ENCODE data around the gene CAPG.
"Not testable (repeated sequence)": the region's sequence is repeated elsewhere in the genome, so short reads cannot be mapped to it uniquely, and the experiment has no call there.

CAPG gene

DNA sequence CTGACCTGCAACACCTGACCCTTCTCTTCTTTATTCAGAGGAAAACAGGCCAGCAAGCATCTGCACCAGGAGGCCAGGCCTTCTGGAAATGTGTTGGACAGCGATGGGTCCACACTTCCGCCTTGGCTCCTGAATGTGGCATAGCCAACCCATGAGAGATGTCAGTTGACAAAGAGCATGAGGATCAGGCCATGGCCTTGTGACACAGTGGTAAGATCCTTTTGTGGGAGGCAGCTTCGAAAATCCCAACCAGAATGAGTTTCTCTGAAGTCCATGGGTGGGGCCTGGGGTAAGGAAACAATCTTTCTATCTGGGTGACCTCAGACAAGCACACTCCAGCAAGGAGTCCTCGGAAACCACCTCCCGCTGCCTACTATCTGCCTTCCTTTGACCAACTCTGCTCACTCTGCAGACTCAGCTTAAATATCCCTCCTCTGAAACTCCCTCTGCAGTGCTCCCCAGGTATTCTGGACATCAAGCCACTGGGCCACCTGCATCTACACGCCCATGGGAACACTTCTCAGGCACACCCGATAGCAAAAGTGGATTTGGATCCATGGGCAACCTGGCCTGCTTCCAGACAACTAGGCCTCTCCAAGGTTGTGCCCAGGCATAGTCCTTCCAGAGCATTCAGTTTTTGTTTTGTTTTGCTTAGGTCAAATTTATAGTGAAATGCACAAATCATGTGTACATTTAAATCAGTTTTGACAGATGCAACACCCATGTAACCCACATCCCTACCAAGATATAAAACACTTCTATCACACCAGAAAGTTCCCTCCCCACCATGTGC is 4.8 kb upstream of the CAPG start:
- TF ChIP-seq CTCF (IDR thresholded peaks at IDR 0.05; ENCODE audit: low read depth, low read length, missing control alignments): no peak
- H3K4me3 ChIP-seq (ENCODE audit: low read depth, low read length): no peak overlapping the region
- in situ Hi-C loops (cut with HindIII; ENCODE audit: low sequenced_read_pairs): no loop called here
- DNase-seq (ENCODE audit: low read depth): no peak

GRCh38 chr2:85414421-85414759 is 4.2 kb upstream of the CAPG start:
- DNase-seq (ENCODE audit: low read depth); in situ Hi-C loops (cut with HindIII; ENCODE audit: low sequenced_read_pairs); H3K4me3 ChIP-seq (ENCODE audit: low read depth, low read length): not testable (repeated sequence)

- peak overlapping the region; percentile 59 for H3K4me3 ChIP-seq (ENCODE audit: low read depth, low read length)
- TF ChIP-seq CTCF (IDR thresholded peaks at IDR 0.05; ENCODE audit: low read depth, low read length, missing control alignments): no peak
- DNase-seq (ENCODE audit: low read depth): no peak
- in situ Hi-C loops (cut with HindIII; ENCODE audit: low sequenced_read_pairs): no loop called here
Observed at GRCh38 chr2:85413592-85414420, 3.6 kb upstream of the CAPG start.

GRCh38 chr2:85411405-85411748 is 1.2 kb upstream of the CAPG start:
- in situ Hi-C loops (cut with HindIII; ENCODE audit: low sequenced_read_pairs): no loop called here
- DNase-seq (ENCODE audit: low read depth): no peak
- H3K4me3 ChIP-seq (ENCODE audit: low read depth, low read length): no peak overlapping the region
- TF ChIP-seq CTCF (IDR thresholded peaks at IDR 0.05; ENCODE audit: low read depth, low read length, missing control alignments): no peak

DNA sequence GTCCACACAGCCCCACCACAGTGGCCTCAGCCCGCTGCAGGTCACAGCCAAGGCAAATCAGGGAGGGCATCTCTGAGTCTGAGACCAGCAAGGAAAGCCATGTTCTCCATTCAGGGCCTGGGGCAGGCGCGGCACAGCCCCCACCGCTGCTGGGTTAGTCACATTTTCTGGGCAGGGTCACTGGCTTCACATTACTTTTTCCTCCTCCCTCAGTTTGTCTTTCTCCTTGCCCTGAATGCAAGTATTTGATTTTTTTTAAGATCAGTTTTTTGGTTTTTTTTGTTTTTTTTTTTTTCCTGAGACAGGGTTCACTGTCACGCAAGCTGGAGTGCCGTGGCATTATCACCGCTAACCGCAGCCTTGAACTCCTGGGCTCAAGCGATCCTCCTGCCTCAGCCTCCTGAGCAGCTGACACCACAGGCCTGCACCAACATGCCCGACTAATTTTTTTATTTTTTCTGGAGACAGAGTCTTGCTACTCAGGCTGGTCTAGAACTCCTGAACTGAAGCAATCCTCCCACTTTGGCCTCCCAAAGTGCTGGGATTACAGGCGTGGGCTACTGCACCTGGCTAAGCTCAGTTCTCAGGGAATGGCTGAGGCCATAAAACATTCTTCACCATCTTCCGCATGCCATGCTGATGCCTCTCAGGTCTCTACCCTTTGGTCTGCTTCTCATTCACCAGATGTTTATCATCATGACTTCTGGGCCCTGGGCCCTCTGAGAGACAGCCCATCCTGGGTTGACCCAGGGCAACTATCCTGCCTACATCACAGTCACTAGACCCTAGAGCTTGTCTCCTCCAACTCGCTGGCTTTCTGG is 628 bp upstream of the CAPG start:
- no peak for DNase-seq (ENCODE audit: low read depth)
- in situ Hi-C loops (cut with HindIII; ENCODE audit: low sequenced_read_pairs): no loop called here
- TF ChIP-seq CTCF (IDR thresholded peaks at IDR 0.05; ENCODE audit: low read depth, low read length, missing control alignments): no peak
- H3K4me3 ChIP-seq (ENCODE audit: low read depth, low read length): no peak overlapping the region

- in situ Hi-C loops (cut with HindIII; ENCODE audit: low sequenced_read_pairs): no loop called here
- no peak for TF ChIP-seq CTCF (IDR thresholded peaks at IDR 0.05; ENCODE audit: low read depth, low read length, missing control alignments)
- peak; percentile 89 for DNase-seq (ENCODE audit: low read depth)
- H3K4me3 ChIP-seq (ENCODE audit: low read depth, low read length): peak overlapping the region; percentile 2
Observed at GRCh38 chr2:85405201-85406059, 4.7 kb downstream of the CAPG start.

All from astrocyte of the cerebellum (primary cell).